ENCODE results near the gene ELK4.

DNA sequence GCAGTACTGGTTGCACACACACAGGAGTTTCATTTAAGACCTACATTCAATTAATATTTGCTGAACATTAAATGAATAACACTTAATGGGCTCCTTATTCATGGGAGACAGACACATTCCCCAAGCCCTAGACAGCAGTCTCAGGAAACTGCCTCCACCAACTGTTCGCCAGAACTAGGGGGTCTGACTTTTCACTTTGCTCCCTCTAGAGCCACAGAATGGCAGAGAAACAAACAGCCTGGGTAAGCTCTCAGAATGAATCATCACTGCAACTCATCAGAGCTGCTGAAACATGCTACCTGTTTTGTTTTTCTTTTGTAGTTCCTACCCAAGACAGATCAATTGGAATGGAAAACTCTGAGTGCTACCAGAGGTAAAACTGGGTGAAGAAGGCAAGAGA lies 31.7 kb downstream of the ELK4 start:
- TF ChIP-seq, protein P1, sequence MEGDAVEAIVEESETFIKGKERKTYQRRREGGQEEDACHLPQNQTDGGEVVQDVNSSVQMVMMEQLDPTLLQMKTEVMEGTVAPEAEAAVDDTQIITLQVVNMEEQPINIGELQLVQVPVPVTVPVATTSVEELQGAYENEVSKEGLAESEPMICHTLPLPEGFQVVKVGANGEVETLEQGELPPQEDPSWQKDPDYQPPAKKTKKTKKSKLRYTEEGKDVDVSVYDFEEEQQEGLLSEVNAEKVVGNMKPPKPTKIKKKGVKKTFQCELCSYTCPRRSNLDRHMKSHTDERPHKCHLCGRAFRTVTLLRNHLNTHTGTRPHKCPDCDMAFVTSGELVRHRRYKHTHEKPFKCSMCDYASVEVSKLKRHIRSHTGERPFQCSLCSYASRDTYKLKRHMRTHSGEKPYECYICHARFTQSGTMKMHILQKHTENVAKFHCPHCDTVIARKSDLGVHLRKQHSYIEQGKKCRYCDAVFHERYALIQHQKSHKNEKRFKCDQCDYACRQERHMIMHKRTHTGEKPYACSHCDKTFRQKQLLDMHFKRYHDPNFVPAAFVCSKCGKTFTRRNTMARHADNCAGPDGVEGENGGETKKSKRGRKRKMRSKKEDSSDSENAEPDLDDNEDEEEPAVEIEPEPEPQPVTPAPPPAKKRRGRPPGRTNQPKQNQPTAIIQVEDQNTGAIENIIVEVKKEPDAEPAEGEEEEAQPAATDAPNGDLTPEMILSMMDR (conservative IDR thresholded peaks at IDR 0.05; ENCODE audit: low read depth in 2 of 2): no peak
- TF ChIP-seq, protein P2, sequence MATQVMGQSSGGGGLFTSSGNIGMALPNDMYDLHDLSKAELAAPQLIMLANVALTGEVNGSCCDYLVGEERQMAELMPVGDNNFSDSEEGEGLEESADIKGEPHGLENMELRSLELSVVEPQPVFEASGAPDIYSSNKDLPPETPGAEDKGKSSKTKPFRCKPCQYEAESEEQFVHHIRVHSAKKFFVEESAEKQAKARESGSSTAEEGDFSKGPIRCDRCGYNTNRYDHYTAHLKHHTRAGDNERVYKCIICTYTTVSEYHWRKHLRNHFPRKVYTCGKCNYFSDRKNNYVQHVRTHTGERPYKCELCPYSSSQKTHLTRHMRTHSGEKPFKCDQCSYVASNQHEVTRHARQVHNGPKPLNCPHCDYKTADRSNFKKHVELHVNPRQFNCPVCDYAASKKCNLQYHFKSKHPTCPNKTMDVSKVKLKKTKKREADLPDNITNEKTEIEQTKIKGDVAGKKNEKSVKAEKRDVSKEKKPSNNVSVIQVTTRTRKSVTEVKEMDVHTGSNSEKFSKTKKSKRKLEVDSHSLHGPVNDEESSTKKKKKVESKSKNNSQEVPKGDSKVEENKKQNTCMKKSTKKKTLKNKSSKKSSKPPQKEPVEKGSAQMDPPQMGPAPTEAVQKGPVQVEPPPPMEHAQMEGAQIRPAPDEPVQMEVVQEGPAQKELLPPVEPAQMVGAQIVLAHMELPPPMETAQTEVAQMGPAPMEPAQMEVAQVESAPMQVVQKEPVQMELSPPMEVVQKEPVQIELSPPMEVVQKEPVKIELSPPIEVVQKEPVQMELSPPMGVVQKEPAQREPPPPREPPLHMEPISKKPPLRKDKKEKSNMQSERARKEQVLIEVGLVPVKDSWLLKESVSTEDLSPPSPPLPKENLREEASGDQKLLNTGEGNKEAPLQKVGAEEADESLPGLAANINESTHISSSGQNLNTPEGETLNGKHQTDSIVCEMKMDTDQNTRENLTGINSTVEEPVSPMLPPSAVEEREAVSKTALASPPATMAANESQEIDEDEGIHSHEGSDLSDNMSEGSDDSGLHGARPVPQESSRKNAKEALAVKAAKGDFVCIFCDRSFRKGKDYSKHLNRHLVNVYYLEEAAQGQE (IDR thresholded peaks at IDR 0.05; ENCODE audit: unreplicated experiment): no peak
- TF ChIP-seq JUNB (IDR thresholded peaks at IDR 0.05; ENCODE audit: unreplicated experiment): no peak
- no peak for TF ChIP-seq POLR2AphosphoS5 (IDR thresholded peaks at IDR 0.05; ENCODE audit: low read depth)
- TF ChIP-seq EZH2 (IDR thresholded peaks at IDR 0.05; ENCODE audit: low read depth, unreplicated experiment): no peak

All from GM23338 (cell line).